ENCODE data around the gene TM4SF4.

GRCh38 chr3:149501524-149501923, 27.0 kb downstream of the TM4SF4 start:
- TF ChIP-seq POLR2A (IDR thresholded peaks at IDR 0.05; ENCODE audit: low read length): no peak
- TF ChIP-seq GATA1 (IDR thresholded peaks at IDR 0.05; ENCODE audit: low read depth, low read length): no peak

Measured in erythroblast (primary cell).